K562 (cell line): ENCODE results near the gene TBC1D16.

Source experiments
- CTCF ChIP-seq, 3 experiments: IDR thresholded peaks in 2 of 3; conservative IDR thresholded peaks in 1 of 3; 2 replicates each; pipeline ENCODE4 v1.5.1; 2011 to 2012; ENCODE audit warnings: low read length in 3 of 3, mild to moderate bottlenecking in 3 of 3, control low read depth in 2 of 3, improper control_type of control experiment in 1 of 3, inconsistent platforms in 1 of 3, low read depth in 1 of 3, mixed read lengths in 1 of 3, moderate library complexity in 1 of 3; ENCODE audit not compliant: insufficient read depth in 2 of 3
- EGR1 ChIP-seq: fragments of 450-650 bp; conservative IDR thresholded peaks from 2 replicates; pipeline ENCODE4 v1.6.1; 2017; ENCODE audit warnings: mild to moderate bottlenecking
- EZH2 ChIP-seq: IDR thresholded peaks from 2 replicates; pipeline ENCODE4 v1.6.1; 2012; ENCODE audit warnings: low read depth, mild to moderate bottlenecking, inconsistent platforms, low read length, borderline replicate concordance
- FOXM1 ChIP-seq, 2 experiments: fragments of 450-650 bp in 1 of 2; sonication (generic) in 1 of 2; formaldehyde crosslinking in 1 of 2; IDR thresholded peaks; 2 replicates each; pipeline versions ENCODE4 v1.6.1 to v1.9.0; 2017 to 2022; ENCODE audit warnings: low read depth in 2 of 2, mild to moderate bottlenecking in 2 of 2, missing genetic modification reagents in 1 of 2, moderate library complexity in 1 of 2
- NR0B1 ChIP-seq: fragments of 450-650 bp; IDR thresholded peaks from one replicate; pipeline ENCODE4 v1.6.1; 2018; ENCODE audit warnings: mild to moderate bottlenecking, moderate library complexity; ENCODE audit not compliant: partially characterized antibody
- NR2C1 ChIP-seq, 2 experiments: fragments of 450-650 bp; IDR thresholded peaks; 2 replicates each; pipeline ENCODE4 v1.6.1; 2017; ENCODE audit warnings: mild to moderate bottlenecking in 2 of 2, antibody characterized with exemption in 1 of 2, inconsistent platforms in 1 of 2, missing compliant biosample characterization in 1 of 2, missing genetic modification characterization in 1 of 2
- SMAD3 ChIP-seq: fragments of 450-650 bp; formaldehyde crosslinking; conservative IDR thresholded peaks from 2 replicates; pipeline ENCODE4 v1.4.0; 2020; ENCODE audit warnings: mild to moderate bottlenecking
- STAT6 ChIP-seq: sonication (generic); formaldehyde crosslinking; IDR thresholded peaks from 2 replicates; pipeline ENCODE4 v1.8.1; 2023; ENCODE audit warnings: mild to moderate bottlenecking, missing genetic modification reagents
- TF ChIP-seq, protein P1 (sequence below): sonication (generic); formaldehyde crosslinking; IDR thresholded peaks from 2 replicates; pipeline ENCODE4 v1.8.0; 2023; ENCODE audit warnings: mild to moderate bottlenecking, missing genetic modification reagents
- TF ChIP-seq, protein P2 (sequence below): sonication (generic); formaldehyde crosslinking; IDR thresholded peaks from 2 replicates; pipeline ENCODE4 v1.9.0; 2022; ENCODE audit warnings: mild to moderate bottlenecking, missing genetic modification reagents

- no peak for TF ChIP-seq EZH2
- TF ChIP-seq, protein P1, sequence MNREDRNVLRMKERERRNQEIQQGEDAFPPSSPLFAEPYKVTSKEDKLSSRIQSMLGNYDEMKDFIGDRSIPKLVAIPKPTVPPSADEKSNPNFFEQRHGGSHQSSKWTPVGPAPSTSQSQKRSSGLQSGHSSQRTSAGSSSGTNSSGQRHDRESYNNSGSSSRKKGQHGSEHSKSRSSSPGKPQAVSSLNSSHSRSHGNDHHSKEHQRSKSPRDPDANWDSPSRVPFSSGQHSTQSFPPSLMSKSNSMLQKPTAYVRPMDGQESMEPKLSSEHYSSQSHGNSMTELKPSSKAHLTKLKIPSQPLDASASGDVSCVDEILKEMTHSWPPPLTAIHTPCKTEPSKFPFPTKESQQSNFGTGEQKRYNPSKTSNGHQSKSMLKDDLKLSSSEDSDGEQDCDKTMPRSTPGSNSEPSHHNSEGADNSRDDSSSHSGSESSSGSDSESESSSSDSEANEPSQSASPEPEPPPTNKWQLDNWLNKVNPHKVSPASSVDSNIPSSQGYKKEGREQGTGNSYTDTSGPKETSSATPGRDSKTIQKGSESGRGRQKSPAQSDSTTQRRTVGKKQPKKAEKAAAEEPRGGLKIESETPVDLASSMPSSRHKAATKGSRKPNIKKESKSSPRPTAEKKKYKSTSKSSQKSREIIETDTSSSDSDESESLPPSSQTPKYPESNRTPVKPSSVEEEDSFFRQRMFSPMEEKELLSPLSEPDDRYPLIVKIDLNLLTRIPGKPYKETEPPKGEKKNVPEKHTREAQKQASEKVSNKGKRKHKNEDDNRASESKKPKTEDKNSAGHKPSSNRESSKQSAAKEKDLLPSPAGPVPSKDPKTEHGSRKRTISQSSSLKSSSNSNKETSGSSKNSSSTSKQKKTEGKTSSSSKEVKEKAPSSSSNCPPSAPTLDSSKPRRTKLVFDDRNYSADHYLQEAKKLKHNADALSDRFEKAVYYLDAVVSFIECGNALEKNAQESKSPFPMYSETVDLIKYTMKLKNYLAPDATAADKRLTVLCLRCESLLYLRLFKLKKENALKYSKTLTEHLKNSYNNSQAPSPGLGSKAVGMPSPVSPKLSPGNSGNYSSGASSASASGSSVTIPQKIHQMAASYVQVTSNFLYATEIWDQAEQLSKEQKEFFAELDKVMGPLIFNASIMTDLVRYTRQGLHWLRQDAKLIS (CRISPR knock-in tag): no peak
- TF ChIP-seq EGR1: no peak
- TF ChIP-seq NR0B1: no peak
- TF ChIP-seq CTCF (IDR thresholded peaks at IDR 0.05 in 2 of 3, conservative IDR thresholded peaks at IDR 0.05 in 1 of 3; ENCODE audit: insufficient read depth in 2 of 3, low read depth in 1 of 3, low read length in 3 of 3): no peak
- TF ChIP-seq STAT6 (CRISPR knock-in tag): no peak
- TF ChIP-seq, protein P2, sequence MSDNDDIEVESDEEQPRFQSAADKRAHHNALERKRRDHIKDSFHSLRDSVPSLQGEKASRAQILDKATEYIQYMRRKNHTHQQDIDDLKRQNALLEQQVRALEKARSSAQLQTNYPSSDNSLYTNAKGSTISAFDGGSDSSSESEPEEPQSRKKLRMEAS: no peak
- no peak for TF ChIP-seq SMAD3 (CRISPR knock-in tag)
- TF ChIP-seq NR2C1 (IDR thresholded peaks at IDR 0.05): no peak
- no peak for TF ChIP-seq NR2C1 (tag; IDR thresholded peaks at IDR 0.05)
- TF ChIP-seq FOXM1 (IDR thresholded peaks at IDR 0.05; ENCODE audit: low read depth): no peak
- TF ChIP-seq FOXM1 (CRISPR knock-in tag; IDR thresholded peaks at IDR 0.05; ENCODE audit: low read depth): no peak
Observed at GRCh38 chr17:79928502-79929256, 107.0 kb downstream of the TBC1D16 start.
